ENCODE results near the gene COLEC11. TPM values are rescaled to one million over a fixed set of nuclear protein-coding genes. Genes with fewer than 3 reads are reported as not detected.

The COLEC11 gene
- total and polyA plus RNA-seq, 9 of the 15 experiments (the other 6 are each of a cell fraction or from before 2014, with no cell fraction given) = 0.32 to 4.3 (median 1.8) TPM

- TF ChIP-seq SREBF2 (CRISPR knock-in tag; IDR thresholded peaks at IDR 0.05) = no peak
Observed at GRCh38 chr2:3596901-3597417, 2.0 kb downstream of the COLEC11 start (continued).

GRCh38 chr2:3597567-3597966 is 2.7 kb downstream of the COLEC11 start:
- in situ Hi-C loops (cut with MboI) = no loop called here
- 67% methylated on average over 6 of the region's 6 CpGs for WGBS (ENCODE audit: insufficient coverage, low coverage, missing lambda C conversion rate)
- no TSS peak for BruUV-seq (replicated peaks)
- no peaks in the 10 kb centered on the region for H3K27me3 ChIP-seq (ENCODE audit: control insufficient read depth in 2 of 2, insufficient read depth in 2 of 2, low read length in 2 of 2)
- no peaks in the 10 kb centered on the region for H3K36me3 ChIP-seq (ENCODE audit: control insufficient read depth, insufficient read depth, low read length)
- H3K9me1 ChIP-seq (ENCODE audit: control insufficient read depth, insufficient read depth, low read length) = no peaks in the 10 kb centered on the region
- no peaks in the 10 kb centered on the region for H4K20me1 ChIP-seq (replicated peaks; ENCODE audit: control insufficient read depth, insufficient read depth, low read length)
- no peak for DNase-seq (ENCODE audit: extremely low read depth in 1 of 4, low spot score in 3 of 4)
- H3K79me2 ChIP-seq (ENCODE audit: control insufficient read depth, insufficient read depth, low read length) = peaks cover 3% of the 10 kb centered on the region; the same call in 1 of the 3 replicates
- intact Hi-C loops (cut with micrococcal nuclease) = no loop called here
- ATAC-seq = no peak
- no peak overlapping the region; a peak in 1 of 4 replicates for H3K9ac ChIP-seq (ENCODE audit: insufficient read depth in 1 of 2, low read depth in 2 of 2, low read length in 2 of 2)
- POLR2A ChIA-PET = no interaction called here
- peaks cover 26 to 55% of the 10 kb centered on the region in 2 experiments; a peak in 4 of 5 replicates for H3K4me1 ChIP-seq (replicated peaks in 1 of 2; ENCODE audit: control insufficient read depth in 2 of 2, insufficient read depth in 2 of 2, low read length in 2 of 2)
- no peak for FAIRE-seq
- CTCF ChIA-PET (ENCODE audit: low intra/inter-chr PET ratio) = no interaction called here
- no peak overlapping the region for H3K4me3 ChIP-seq
- no peak overlapping the region for H3K27ac ChIP-seq (ENCODE audit: extremely low read depth, low read depth, low read length)
- no peak overlapping the region for H3K4me2 ChIP-seq (ENCODE audit: insufficient read depth, low read length)
- H2AFZ ChIP-seq (ENCODE audit: low read depth, low read length) = no peak overlapping the region
- H3K9me3 ChIP-seq (replicated peaks; ENCODE audit: control insufficient read depth, insufficient read depth, low read depth, low read length) = no peaks in the 10 kb centered on the region
- TF ChIP-seq PHB2 (IDR thresholded peaks at IDR 0.05; ENCODE audit: low read depth) (no peak), FOXA1 (IDR thresholded peaks at IDR 0.05; ENCODE audit: borderline replicate concordance) (no peak), DNMT1 (IDR thresholded peaks at IDR 0.05) (no peak), WHSC1 (IDR thresholded peaks at IDR 0.05; ENCODE audit: low read length) (no peak), E4F1 (CRISPR knock-in tag; IDR thresholded peaks at IDR 0.05; ENCODE audit: borderline replicate concordance) (no peak), ZKSCAN8 (CRISPR knock-in tag; IDR thresholded peaks at IDR 0.05) (no peak), MLLT1 (IDR thresholded peaks at IDR 0.05) (no peak), NRF1 (conservative IDR thresholded peaks at IDR 0.05 in 1 of 2, IDR thresholded peaks at IDR 0.05 in 1 of 2) (no peak), TSC22D4 (tag; IDR thresholded peaks at IDR 0.05) (no peak), TRIM24 (IDR thresholded peaks at IDR 0.05) (no peak), AFF1 (IDR thresholded peaks at IDR 0.05; ENCODE audit: low read depth in 1 of 2, partially characterized antibody in 2 of 2) (no peak), HCFC1 (IDR thresholded peaks at IDR 0.05; ENCODE audit: low read depth, low read length) (no peak)
